GM19328 (cell line): ENCODE measurements around the gene LY6G5B.
A peak's percentile ranks its signal among the peaks of the same experiment; 100 is the strongest.

Experiments
- ATAC-seq: cut with Tn5 transposase; IDR thresholded peaks from one replicate; pipeline ENCODE4 v1.9.1; 2021; ENCODE audit warnings: mild to moderate bottlenecking, moderate library complexity; ENCODE audit not compliant: unreplicated experiment

The LY6G5B gene

DNA sequence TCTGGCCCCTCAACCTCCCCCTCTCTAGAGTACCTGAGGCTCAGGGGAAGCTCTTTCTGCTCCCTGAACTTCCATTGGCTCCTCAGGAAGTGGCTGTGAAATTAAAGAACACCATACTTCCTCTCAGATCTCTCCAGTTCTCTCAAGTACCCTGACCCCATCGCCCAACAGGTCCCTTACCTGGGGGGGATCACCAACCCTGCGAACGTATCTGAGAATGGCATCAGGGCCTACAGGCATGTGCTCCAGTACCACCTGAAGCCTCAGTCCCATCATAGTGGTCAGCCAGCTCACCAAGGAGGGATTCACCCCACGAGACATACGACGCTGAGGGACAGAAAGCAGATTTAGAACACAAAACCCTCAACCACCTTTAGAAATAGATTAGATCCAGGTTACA lies 29.2 kb upstream of the LY6G5B start:
- no peak for ATAC-seq

DNA sequence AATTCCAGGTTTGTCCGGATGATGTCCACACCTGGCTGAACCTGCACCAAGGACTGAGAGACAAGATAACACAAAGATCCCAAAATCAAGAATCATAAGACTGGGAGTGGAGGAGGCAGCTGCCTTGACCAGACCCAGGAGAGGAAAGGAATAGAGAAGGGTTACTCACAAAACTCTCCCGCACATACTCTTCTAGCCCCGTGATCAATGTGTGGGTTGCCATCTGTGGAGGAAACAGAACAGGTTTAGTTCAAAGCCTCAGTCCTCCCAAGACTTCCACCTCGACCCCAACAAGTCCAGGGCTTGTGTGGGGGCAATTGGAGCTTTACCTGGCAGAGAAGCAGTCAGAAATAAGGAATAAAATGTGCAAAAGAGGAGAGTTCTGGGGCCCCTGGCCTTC lies 28.4 kb upstream of the LY6G5B start:
- no peak for ATAC-seq

DNA sequence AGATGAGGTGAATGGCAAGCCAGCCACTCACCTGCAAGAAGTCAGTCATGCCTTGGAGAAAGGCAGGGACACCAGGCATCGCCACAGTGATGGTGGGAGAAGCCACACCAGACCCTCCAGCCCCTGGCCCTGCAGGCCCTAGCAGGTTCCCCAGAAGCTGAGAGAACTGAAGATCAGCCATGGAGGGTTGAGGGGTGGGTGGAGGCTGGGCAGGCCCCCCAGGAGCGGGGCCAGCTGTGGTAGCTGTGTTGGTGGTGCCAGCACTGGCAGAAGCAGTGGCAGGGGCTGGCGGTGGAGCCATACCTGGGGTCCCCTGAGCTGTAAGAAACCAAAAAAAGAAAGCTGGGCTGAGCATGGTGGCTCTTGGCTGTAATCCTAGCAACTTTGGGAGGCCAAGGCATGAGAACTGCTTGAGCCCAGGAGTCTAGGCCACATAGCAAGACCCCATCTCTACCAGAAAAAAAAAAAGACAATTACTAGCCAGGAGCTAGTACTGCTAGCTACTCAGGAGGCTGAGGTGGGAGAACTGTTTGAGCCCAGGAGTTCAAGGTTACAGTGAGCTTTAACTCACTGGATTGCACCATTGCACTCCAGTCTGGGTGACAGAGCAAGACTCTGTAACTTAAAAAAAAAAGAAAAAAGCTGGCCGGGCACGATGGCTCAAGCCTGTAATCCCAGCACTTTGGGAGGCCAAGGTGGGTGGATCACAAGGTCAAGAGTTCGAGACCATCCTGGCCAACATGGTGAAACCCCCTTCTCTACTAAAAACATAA lies 26.8 kb upstream of the LY6G5B start:
- ATAC-seq, result no peak

DNA sequence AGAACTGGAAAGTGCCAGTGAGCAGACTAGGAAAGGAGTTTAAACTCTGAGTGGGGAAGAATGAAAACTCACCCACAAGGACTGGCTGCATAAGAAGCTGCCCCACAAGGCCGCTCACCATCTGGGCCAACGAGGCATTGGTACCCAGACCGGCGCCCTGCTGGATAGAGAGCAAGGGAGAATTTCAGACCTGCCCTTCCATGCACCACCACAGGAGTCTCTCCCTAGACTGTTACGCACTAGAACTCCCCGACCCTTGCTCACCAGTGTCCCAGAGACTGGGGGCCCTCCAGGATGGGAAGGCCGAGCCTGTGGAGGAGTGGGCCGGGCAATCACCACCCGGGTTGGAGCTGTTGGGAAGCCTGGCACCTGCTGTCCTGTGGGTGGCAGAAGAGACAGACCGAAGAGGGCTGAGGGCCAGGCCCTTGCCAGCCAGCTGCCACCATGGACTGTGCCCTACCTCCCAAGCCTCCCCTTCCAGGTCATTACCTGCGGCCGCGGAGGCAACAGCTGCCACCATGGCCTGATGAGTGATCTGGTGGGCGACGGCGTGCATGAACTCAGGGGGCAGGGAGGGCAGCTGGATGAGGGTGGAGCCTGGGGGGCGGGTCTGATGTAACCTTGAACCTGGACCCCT lies 25.8 kb upstream of the LY6G5B start:
- ATAC-seq, result no peak

DNA sequence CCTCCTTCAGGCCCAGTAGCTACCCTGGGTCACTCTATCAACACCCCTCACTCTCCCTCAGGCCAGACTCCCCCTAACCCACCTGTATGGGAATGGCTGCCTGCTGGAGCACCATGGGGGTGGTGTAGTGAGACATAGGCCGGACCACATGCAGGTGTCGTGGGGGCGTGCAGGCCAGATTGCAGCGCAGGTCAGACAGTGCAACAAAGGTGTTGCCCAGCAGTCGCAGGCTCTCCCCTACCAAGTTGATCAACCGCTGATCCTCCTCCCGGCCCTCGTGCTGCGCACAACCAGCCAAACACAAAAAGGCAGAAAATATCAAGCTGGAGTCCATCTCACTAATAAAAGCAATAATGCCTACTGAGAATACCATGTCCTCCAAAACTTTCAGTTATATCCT lies 24.5 kb upstream of the LY6G5B start:
- ATAC-seq, result no peak

DNA sequence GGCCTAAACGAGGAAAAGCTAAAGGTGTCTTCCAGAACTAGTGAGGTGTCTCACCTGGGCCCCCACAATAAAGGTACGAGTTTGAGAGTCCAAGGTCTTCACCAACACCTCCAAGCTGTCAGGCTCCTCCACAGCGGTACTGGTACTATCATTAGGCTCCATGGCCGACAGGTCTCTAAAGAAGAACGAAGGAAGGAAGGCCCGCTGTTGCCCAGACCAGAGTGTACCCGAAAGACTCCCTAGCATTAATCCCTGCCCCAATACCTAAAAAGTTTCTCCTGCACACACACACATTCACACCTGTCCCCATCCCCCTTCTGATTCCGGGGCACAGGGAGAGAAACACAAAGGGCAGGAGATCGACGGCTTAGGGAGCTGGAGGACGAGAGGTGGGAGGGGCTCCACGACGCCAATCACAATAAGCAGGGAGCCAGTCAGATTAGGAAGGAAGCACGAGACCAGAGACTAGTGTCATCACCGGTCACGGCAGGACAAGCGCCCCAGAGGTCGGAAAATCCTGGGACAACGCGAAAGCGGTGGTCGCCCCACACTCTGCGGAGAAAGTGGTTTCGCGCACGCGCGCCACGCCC lies 18.1 kb upstream of the LY6G5B start:
- ATAC-seq, result peak; percentile 20

DNA sequence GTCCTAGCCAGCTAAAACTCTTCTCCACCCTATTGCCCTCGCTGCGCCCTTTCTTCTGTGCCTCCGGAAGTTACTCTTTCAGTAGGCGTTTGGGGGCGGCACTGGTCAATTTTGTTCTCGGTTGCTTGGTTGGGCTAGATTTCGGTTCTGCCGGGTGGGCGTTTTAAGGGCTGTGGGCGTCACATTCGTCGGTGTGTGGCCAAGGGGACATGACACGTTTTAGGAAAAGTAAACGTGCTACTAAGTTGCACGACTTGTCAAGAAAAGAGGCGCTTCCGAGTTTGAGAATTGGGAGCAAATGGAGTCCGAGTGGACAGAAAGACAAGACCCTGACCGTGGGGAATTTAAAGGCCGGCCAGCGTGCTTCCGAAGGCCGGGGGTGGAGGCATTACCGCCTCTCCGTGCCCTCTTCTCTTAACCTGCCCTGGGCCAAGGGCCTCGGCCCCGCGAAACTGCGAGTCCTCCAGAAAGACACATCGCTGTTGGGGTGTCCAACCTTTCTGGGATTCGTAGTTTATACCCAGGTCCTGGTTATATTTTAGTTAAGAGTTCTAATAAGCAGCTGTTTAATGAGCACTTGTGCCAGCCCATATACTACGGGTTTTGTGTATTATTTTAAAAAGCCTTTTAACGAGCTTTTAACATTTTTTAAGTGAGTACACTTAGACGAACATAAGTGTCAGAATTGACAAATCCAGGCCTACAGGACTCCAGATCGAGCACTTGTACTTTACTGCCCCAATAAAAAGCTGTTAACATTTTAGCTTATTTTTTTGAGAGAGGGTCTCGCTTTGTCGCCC lies 16.7 kb upstream of the LY6G5B start:
- ATAC-seq, result peak; percentile 40

DNA sequence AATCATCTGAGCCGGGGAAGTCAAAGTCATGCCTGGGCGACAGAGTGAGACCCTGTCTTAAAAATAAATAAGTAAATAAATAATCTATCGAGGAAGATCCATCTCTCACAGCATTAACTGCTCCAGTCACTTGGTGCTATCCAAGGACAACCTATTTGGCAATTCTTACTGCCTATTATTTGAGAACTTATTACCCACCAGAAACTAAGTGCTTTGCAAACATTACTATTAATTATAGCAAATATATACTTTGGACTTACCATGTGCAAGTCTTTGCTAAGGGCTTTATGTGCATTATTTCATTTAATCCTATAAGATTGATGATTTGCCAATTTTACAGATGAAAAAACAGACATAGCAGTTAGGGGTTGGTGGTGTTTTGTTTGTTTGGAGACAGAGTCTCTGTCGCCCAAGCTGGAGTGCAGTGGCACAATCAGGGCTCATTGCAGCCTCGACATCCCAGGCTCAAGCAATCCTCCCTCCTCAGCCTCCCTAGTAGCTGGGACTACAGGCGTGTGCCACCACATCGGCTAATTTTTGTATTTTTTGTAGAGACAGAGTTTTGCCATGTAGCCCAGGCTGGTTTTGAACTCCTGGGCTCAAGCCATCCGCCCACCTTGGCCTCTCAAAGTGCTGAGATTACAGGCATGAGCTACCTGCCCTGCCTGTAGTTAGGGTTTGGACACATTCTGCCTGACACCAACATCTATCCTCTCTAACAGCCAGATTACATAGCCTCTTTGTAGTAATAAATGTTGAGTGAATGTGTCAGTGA lies 15.0 kb upstream of the LY6G5B start:
- ATAC-seq, result no peak

DNA sequence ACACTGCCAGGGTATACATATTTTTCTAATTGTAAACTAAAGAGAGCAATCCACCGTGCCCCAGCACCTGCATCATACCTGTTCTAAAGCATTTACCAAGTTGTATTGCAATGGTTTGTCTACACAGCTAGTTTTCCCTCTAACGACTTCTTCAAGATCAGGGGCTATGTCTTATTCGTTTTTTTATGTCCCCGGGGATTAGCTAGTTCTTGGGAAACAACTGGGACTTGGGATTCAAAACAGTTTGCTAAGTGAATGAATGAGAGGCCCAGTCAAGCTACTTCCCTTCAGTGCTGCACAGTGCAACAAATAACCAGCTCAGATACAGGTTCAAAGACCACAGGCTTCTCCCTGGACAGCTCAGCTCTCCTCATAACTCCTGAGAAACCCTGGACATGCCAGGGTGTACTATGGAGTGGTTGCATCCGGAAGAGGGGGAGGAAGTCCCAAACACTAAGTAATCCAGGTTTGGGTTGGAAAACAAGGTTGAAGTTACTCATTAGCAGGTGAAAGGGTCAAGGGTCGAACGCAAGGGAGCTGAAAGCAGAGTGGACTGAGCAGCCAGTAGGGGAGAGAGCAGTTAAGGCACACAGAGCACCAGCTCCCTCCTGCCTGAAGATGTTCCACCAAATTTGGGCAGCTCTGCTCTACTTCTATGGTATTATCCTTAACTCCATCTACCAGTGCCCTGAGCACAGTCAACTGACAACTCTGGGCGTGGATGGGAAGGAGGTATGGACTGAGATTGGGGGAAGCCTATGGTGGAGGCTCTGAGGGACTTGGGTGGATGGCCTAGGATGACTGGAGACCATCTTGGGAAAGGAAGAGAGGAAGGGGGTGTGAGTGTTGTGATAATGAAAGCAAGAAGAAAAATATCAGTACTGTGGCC lies 14.2 kb upstream of the LY6G5B start, which contains the start of gene APOM:
Gene APOM (plus strand): TSS at position 546 of the 889 bp plus-strand sequence. CDS start 73 bp downstream, at position 619.
- ATAC-seq, result no peak

DNA sequence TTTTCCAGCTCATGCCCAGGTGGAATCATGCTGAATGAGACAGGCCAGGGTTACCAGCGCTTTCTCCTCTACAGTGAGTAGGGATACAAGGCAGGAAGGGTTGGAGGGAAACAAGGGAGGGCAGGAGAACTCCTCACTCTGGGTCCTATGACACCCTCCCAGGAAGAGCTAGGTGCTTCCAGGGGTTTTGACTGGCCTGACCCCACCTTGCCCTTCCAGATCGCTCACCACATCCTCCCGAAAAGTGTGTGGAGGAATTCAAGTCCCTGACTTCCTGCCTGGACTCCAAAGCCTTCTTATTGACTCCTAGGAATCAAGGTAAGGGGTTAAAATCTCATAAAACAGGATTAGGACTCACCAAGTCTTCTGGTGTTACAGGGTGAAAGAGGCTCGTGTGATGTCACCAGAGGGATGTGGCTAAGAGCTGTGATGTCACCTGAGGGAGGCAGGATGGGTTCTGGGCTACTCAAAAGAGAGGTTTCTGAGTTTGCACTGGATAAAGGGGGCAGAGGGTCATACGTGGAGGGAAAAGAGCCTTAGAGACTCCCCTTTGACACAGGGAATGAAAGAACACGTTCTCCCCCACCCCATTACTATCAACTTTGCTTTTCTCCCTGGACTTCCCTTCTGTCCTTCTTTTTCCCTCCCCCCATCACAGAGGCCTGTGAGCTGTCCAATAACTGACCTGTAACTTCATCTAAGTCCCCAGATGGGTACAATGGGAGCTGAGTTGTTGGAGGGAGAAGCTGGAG lies 12.2 kb upstream of the LY6G5B start:
- no peak for ATAC-seq

DNA sequence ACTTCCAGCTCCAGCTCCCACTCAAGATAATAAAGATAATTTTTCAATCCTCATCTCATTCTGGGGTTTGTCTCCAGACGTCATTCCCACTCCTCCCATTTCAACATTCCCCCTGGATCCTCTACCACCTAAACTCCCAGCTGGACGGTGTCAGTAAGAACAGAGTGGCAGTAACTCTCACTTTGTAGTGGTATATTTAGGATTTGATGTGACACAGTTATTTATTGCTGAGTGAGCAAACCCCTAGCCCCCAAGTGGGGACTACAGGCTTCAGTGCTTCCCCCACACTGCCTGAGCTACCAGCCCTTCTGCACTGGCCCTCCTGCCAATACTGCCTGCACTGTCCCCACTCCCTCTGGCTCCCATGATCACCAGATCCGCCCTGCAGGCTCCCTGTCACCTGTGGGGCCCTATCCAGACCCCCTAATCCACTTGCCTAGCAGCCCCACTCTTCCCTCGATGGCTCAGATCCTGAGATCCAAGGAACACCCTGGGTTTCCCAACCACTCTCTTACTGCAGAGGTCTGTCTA lies 11.6 kb upstream of the LY6G5B start:
- ATAC-seq, result no peak

DNA sequence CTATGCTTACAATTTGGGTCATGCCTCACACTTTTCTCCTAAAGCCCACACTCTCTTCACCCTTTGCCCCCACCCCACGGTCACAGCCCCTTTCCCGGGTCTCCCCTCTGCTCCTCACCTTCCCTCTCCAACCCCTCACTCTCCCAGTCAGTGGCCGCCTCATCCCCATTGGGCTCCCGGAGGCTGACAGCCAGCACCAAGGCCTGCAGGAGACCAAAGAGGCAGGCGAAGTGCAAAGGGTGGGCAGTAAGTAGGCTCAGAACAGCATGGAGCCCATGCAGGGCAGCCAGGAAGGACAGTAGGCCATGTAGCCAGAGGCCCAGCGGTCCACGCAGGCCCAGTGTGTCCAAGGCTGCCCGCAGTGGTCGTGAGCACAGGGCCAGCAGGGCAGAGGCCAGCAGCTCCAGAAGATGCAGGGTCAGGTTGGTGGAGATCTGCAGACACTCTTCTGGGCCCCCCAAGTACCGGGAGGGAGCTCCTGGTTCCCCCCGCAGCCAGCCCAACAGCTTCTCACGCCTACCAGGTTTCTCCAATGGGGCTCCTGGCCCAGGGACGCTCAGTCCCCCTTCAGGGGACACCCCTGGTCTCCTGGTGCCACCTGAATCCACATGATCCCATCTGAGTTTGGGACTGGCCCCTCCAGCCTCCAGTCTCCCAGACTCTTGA lies 10.7 kb upstream of the LY6G5B start:
- ATAC-seq, result no peak

DNA sequence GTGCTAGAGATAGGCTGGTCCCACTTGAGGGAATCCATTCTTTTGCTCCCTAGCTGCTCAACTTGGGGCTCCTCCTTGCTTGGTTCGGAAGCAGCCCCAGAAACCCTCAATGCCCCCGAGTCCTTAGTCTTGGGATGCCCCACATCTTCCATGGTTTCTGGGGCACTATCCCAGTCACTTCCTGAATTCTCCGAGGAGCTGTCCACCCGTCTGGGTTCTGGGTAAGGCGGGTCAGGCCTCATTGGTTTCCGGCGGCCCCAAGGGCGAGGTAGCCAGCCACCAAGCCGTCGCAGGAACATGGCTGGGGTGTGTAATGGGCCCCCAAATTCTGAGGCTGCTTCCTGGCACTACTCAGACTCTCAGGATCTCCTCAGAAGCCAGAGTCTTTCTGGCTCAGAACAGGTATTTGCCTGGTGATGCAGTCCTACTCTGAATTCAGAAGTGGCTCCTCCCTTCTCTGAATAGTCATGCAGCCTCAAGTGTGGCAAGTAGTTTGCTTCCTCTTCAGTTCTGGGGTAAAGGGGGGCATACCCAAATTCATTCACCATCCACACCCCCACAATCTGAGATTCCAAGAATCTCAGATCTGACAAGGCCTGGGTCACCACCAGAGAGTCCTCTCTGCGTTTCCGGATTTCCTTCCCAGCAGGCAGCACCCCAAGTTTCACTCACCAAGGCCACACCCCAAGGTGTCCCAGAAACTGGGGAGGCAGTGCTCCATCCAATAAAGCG lies 10.0 kb upstream of the LY6G5B start:
- ATAC-seq, result no peak

DNA sequence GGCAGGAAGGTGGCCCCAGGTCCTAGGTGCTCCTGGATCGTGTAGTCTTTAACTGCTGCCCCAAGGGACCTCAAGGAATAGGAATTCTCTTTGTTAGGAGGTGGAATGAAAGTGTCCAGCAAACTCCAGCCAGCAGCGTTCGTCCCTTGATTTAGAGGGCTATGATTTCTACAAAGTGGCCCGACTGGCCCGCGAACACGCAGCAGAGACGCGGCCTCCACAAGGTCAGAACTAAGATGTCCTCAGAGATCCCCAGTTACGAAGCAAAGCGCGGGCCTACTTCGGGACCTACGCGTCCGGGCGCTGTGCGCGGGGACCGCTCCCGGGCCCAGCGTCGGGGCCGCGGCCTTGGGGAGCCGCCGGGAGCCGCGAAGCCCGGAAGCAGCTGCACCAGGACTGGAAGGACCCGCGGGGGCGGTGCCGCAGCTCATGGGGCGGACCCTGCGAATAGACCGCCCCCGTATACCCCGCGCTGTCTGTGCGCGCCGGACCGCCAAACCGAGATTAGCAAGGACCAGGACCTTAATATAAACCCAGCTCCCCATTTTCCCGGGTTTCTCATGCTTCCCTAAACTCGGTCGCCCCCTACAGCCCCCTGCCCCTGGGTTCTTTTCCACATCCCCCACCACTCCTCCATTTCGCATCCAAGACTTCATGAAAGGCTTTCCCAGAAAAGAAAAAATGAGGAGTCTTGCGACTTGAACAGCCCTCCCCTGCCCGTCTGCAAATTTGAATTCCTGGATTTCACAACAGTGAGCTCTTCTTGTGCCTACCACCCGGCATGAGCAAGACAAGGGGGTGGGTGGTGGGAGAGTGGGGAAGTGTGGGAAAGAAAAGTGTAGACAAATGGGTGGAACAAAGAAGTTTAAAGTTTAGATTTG lies 9.2 kb upstream of the LY6G5B start, which contains the start of gene C6orf47:
Gene C6orf47 (minus strand): TSS at position 398 of the 881 bp plus-strand sequence. CDS start 831 bp downstream, outside the sequence.
- peak; percentile 54 for ATAC-seq

DNA sequence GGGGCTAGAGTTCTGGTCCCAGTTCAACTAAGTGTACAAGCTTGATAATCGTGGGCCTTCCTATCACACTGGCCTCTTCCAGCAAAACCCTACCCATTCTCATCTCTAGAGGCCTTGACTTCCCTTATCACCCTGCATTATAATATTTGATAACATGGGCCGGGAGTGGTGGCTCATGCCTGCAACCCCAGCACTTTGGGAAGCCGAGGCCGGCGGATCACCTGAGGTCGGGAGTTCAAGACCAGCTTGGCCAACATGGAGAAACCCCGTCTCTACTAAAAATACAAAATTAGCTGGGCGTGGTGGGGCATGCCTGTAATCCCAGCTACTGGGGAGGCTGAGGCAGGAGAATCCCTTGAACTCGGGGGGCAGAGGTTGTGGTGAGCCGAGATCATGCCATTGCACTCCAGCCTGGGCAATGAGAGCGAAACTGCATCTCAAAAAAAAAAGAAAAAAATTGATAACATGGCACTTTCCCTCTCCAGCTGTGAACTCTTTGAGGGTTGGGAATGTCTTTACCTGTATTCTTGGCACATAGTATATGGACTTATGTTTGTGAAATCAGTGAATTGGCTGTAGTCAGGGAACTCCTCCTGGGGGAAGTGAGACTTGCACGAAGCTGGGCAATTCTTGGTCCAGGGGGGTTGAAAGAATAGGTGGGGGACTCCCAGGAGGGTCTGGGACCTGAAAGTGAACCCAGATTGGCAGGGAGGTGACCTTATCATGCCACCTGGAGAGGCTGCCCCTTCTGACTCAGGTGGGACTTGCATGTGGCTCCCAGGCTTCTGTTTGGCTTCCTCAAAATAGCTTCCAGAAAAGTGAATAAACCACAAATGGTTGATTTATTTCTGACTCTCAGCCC lies 8.3 kb upstream of the LY6G5B start:
- no peak for ATAC-seq
